Fibroblast of villous mesenchyme (primary cell): Measurements from ENCODE around the gene RCCD1. TPM values are rescaled to one million over a fixed set of nuclear protein-coding genes. Genes with fewer than 3 reads are reported as not detected.

Source experiments
- DNase-seq: peaks from one replicate; pipeline ENCODE4 v3.0.0-alpha.2; 2010; ENCODE audit warnings: low read depth
- H3K4me3 ChIP-seq: 2 replicates; pipeline ENCODE4 v1.5.1; 2011; ENCODE audit warnings: low read depth, mild to moderate bottlenecking, low read length
- CTCF ChIP-seq: IDR thresholded peaks from 2 replicates; pipeline ENCODE4 v1.5.1; 2012; ENCODE audit warnings: low read depth, mild to moderate bottlenecking, low read length; ENCODE audit not compliant: insufficient read depth
- total RNA-seq: library from RNA; depleted of rRNA; stranded (reverse); fragments of >200 nt; gene quantifications from 2 replicates; pipeline ENCODE4 v1.2.3, GENCODE V29; 2012

Gene RCCD1
- total RNA-seq, 1 donor, result 14.7 TPM

DNA sequence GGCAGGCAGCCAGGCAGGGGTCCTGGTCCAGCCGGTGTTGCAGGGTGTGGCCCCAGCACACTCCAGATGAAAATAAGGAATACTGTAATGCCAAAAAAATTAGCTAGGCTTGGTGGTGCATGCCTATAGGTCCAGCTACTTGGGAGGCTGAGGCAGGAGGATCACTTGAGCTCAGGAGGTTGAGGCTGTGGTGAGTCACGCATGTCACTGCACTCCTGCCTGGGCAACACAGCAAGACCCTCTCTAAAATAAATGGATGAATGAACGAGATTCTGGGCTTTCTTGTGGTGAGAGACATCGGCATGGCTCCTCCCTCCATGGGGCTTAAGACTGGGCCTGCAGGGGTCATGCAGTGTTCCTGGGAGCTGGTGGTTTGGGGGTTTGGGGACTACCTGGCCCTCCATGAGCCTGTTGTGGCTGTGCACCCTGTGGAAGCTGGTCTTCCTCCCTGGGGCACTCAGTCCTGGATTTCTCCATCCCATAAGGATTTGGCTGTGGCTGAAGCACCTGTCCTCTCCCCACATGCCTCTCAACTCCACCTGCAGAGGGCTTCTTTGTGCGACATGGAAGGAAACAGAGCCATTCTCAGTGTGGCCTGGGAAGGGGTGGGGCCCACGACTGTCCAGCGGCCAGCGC lies 7.6 kb upstream of the RCCD1 start:
- no peak for TF ChIP-seq CTCF
- H3K4me3 ChIP-seq, result no peak overlapping the region
- DNase-seq, result no peak

- TF ChIP-seq CTCF, result no peak
- no peak overlapping the region for H3K4me3 ChIP-seq
- no peak for DNase-seq
Observed at GRCh38 chr15:90947577-90948357, 6.9 kb upstream of the RCCD1 start.

DNA sequence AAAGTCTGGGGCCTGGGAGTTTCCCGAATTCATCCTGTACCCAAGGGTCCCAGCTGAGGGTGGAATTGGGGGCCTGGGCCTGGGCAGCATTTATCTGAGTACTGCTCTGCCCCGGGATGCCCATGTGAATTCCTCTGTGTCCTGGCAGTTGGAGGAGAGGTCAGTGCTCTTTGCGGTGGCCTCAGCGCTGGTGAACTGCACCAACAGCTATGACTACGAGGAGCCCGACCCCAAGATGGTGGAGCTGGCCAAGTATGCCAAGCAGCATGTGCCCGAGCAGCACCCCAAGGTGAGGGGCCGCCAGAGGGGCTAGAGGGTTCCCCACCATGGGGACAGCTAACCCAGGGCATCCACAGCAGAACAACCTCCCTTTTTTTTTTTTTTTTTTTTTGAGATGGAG lies 6.2 kb upstream of the RCCD1 start:
- no peak for DNase-seq
- H3K4me3 ChIP-seq, result no peak overlapping the region
- no peak for TF ChIP-seq CTCF

- TF ChIP-seq CTCF, result no peak
- no peak overlapping the region for H3K4me3 ChIP-seq
- DNase-seq, result no peak
Observed at GRCh38 chr15:90949979-90950675, 4.6 kb upstream of the RCCD1 start.

GRCh38 chr15:90950676-90951075 lies 4.0 kb upstream of the RCCD1 start:
- DNase-seq, result no peak
- TF ChIP-seq CTCF, result no peak
- no peak overlapping the region for H3K4me3 ChIP-seq

DNA sequence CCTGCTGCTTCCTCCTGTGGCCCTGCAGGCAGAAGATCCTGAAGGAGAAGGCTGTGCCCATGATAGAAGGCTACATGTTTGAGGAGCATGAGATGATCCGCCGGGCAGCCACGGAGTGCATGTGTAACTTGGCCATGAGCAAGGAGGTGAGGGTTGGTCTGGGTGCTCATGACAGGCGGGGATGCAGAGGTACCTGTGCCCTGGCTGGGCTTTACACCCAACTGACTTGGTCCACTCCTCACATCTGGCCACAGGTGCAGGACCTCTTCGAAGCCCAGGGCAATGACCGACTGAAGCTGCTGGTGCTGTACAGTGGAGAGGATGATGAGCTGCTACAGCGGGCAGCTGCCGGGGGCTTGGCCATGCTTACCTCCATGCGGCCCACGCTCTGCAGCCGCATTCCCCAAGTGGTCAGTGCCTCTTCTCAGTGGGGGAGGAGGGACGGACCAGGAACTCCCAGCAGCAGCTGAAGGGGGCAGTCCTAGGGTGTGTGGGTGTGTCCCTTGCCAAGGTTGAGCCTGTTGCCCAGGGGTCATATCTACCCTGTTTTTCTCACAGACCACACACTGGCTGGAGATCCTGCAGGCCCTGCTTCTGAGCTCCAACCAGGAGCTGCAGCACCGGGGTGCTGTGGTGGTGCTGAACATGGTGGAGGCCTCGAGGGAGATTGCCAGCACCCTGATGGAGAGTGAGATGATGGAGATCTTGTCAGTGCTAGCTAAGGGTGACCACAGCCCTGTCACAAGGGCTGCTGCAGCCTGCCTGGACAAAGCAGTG lies 1.6 kb upstream of the RCCD1 start:
- DNase-seq, result no peak
- TF ChIP-seq CTCF, result no peak
- H3K4me3 ChIP-seq, result no peak overlapping the region
